Muscle of back (tissue), 11 donors: ENCODE data around the gene CASP2. TPM values are rescaled to one million over a fixed set of nuclear protein-coding genes. Genes with fewer than 3 reads are reported as not detected.
A peak's percentile ranks its signal among the peaks of the same experiment; 100 is the strongest.

Experiments
- DNase-seq, 3 donors: peaks; one replicate each; pipeline versions ENCODE4 v3.0.0 to v3.0.0-alpha.2; 2013
- polyA plus RNA-seq, 10 donors: library from polyadenylated mRNA; unstranded; fragments of 120-200 nt; gene quantifications; one replicate each; pipeline ENCODE4 v1.2.1, GENCODE V29; 2013; ENCODE audit not compliant: insufficient read length in 10 of 10

Gene CASP2
- polyA plus RNA-seq, 10 donors: 16.1 to 30.9 (median 25.3) TPM

DNA sequence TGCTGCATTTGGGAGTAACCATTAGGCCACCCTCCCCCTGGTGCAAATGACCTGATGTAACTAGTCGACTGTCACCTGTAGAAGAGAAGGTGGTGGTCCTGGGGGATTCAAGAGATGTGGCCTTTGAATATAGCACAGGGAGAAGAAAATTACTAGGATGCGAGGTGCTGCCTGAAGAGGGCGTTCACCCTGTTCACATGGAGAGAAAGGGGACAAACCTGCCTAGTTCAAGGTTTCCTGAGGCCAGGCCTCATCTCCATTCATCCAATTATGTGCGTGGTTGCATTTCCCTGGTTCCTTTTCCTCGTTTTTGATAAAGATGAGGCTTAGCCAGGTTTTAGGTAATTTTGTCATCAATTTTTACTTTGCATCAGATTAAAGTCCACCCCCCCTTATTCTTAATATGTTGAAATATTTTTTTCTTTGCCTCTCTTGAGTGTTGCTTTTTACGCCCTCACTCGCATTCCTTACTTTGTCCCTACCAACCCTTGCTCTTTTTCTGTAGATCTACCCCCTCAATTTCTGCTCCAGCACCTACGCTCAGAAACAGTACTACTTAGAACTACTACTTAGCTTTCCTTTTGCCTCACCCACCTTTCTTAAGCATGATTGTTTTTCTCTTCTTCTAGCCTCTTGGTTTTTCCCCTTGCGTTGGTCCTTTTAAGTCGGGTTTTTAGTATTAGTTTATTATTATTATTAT lies 41.5 kb downstream of the CASP2 start:
- DNase-seq: no peak

DNA sequence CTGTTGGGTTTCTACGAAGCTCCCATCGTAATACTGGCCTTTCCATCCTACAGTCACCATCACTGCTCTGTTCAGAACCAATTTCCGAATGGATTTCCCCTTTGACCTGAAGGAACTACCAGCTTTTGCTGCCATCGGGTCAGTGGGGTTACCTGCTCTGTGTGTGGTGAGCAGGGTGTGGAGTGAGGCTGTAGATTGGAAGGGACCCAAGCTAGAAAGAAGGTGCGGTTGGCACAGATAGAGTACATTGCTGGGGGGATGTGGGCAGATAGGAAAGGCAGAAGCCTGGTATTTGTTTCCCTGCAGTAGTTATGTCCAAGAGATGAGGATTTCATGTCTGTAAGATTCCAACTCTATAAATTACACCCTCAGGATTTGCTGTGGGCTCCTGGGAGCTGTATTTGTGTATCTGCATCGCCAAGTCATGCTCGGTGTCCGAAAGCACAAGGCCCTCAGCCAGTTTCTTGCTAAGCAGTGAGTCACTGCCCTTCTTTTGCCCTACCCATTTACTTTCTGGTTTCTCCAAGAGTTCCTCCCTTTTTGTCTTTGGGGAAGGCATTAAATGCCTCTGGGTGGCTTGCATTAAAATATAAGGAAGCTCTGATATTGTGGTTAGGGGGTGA lies 43.1 kb downstream of the CASP2 start:
- peak in 1 of 3 donors; percentile 33 for DNase-seq

DNA sequence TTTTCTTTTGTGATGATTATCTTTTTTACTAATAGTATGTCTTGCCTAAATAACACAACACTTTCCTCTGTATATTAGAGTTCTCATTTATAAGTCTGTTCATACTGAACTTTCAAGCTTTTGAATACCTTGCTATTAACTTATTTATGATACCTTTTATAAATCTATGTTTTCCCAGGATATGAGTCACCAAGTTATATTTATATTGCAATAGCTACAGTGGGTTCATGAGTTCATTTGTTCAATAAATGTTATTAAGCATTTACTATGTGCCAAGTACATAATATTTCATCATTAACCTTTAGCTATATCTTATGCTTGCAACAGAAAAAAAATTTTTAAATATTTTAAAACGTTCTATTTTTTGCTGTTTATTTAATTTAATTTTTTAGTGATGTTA lies 46.1 kb downstream of the CASP2 start:
- no peak for DNase-seq

DNA sequence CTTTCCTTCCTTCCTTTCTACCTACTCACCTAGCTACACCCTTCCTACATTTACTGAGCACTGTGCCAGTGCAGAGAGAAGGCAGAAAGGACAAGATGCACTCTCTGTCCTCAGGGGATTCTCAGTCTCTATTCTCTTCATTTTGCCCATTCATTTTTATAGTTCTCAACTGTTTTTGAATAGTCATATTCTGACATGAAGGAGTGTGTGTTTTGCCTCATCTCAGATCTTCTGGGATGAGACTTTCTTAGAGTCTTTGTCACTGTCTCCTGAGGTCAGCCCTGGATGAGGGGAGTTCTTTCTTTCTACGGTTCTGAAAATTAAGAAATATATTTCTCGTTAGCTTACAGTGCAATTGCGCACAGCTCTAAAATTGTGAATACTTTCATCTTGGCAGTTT lies 49.1 kb downstream of the CASP2 start:
- DNase-seq: no peak

DNA sequence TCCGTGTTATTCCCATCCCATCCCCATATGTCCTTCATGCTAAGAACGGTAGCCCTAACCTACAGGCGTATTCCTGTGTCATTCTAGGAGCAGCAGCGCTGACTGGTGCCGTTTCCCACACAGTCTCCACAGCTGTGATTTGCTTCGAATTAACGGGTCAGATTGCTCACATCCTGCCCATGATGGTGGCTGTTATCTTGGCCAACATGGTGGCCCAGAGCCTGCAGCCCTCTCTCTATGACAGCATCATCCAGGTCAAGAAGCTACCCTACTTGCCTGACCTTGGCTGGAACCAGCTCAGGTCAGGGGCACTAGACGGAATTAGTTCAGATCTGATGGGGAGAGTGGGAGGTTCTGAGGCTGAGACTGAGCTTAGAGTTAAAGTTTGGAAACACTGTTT lies 53.7 kb downstream of the CASP2 start:
- no peak for DNase-seq

DNA sequence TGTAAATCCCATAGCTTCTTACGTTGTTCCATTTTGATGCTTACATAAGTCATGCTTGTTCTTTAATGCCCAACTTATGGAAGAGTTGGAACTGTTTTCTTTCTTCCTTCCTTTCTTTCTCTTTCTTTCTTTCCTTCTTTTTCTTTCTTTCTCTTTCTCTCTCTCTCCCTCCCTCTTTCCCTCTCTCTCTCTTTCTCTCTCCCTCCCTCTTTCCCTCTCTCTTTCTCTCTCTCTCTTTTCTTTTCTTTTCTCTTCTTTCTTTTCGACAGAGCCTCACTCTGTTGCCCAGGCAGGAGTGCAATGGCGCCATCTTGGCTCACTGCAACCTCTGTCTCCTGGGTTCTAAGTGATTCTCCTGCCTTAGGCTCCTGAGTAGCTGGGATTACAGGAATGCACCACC lies 55.4 kb downstream of the CASP2 start:
- DNase-seq: no peak

DNA sequence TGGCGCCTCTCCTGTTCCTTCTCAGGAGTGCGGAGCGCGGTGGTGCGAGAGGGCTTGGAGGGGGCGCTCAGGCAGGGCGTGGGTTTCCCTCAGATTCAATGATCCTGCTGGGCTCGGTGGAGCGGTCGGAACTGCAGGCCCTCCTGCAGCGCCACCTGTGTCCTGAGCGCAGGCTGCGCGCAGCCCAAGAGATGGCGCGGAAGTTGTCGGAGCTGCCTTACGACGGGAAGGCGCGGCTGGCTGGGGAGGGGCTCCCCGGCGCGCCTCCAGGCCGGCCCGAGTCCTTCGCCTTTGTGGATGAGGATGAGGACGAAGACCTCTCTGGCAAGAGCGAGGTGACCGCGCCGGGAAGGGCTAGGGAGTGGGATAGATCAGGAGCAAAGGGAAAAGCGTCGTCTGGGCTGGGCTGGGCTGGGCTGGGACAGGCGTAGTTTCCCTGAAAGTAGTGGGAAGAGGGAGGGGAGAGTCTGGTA lies 57.3 kb downstream of the CASP2 start:
- DNase-seq: peak in 2 of 3 donors; percentile 46 to 67

DNA sequence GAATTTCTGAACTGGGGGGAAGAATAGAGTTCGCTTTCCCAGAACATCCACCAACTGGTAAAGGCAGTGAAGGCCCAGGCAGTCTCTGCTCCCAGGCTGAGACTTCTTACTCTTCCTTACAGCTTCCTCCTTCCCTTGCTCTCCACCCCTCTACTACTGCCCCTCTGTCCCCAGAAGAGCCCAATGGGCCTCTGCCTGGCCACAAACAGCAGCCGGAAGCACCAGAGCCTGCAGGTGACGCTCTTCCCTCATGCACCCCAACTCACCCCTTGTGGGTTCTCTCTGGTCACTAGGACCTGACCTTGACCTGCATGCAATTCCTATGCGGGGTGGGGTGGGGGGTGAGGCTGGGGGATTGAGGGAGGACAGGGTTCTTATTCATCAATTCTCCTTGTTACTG lies 57.9 kb downstream of the CASP2 start:
- no peak for DNase-seq

DNA sequence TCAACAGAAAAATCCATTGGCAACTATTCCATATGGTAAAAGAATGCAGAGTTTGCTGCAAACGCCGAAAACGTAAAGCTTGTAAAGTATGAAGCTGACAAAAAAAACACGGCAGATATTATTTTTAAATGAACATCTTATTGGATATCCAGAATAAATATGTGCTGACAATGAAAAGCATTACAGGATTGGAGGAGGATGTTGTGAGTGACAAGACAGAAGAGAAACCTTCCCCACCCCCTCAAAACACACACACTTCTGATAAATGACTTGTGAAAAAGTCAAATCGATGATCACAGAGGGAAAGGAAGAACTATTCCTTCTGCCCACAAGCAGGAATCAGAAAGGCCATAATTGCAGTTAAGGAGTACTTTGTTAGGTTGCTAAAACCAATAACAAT lies 59.8 kb downstream of the CASP2 start:
- no peak for DNase-seq

DNA sequence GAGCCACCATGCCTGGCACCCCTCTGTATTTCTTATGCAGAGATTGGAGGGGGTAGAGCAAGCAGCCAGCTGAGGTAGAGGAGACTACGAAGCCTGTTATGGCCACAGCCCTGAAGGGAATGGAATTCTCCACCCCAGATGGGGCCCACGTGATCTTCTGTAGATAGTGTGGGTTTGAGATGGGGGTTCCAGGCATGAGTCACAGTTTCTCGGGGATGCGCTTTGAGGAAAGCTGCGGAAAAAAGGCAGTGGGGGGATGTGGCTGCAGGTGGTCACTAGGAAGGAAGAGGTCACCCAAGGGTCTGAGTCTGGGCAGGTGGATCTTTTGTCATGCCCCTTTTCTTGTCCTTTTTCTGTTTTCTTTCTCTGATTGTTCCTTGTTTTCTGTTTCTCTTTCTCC lies 62.9 kb downstream of the CASP2 start:
- no peak for DNase-seq

DNA sequence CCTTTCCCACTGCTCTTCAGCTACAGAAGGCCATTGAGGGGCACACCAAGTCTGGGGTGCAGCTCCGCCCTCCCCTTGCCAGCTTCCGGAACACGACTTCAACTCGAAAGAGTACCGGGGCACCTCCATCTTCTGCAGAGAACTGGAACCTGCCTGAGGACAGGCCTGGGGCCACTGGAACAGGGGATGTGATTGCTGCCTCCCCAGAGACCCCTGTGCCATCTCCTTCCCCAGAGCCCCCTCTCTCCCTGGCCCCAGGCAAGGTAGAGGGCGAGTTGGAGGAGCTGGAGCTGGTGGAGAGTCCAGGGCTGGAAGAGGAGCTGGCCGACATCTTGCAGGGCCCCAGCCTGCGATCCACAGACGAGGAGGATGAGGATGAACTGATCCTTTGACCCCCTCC lies 63.4 kb downstream of the CASP2 start:
- no peak for DNase-seq

DNA sequence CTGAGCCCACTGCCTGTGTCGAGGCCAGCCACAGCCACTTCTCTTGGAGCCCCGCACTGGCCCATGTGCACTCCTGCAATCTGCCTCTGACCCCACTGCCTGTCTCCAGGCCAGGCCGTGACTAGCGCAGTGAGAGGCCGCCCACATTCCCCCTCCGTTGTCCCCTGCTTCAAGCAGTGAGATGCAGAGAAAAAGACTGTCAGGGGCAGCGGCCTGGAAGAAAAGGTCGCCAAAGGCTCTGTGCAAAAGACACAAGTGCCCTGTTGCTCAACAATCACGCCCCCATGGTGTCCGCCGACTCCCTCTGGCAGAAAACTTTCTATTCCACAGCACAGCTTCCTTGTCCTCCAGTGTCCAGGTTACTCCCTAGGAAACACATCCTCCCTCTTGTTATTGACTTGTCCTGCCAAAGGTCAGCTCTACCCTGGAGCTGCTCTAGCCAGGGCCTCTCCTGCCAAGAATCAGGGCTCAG lies 64.4 kb downstream of the CASP2 start:
- no peak for DNase-seq

DNA sequence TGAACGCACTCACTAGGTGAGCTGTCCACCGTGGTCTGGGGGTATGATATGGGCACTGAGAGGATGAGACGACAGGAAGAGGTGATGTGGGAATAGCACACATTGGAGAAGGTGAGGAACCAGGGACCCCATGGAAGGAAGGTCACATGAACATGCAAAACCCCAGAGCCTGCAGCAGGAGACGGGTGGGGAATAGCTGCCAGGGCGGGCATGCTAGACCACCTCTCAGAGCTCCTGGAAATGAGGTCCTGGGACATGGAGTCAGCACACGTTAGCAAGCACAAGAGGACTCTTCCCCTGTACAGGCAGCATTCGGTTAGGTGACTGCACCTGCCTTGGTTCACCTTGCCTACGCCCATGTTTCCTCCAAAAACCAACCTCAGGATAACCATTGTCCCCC lies 66.2 kb downstream of the CASP2 start:
- no peak for DNase-seq

DNA sequence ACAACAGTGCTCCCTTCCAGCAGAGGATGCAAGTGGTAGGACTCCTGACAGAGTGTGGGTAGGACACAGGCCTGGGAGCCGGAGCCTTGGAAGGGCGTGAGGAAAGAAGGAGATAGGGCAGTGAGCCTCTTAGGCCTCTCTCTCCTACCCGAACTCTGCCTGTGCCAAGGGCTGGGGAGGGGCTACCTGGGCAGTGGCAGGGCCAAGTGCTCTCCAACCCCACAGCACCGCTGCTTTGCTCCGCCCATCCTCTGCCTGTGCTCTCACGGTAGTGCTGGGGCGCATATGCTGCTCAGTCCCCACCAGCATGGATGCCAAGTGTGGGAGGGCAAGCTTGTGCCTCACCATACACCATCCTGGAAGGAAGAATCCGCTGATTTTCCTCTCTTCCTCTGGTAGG lies 66.8 kb downstream of the CASP2 start:
- no peak for DNase-seq

DNA sequence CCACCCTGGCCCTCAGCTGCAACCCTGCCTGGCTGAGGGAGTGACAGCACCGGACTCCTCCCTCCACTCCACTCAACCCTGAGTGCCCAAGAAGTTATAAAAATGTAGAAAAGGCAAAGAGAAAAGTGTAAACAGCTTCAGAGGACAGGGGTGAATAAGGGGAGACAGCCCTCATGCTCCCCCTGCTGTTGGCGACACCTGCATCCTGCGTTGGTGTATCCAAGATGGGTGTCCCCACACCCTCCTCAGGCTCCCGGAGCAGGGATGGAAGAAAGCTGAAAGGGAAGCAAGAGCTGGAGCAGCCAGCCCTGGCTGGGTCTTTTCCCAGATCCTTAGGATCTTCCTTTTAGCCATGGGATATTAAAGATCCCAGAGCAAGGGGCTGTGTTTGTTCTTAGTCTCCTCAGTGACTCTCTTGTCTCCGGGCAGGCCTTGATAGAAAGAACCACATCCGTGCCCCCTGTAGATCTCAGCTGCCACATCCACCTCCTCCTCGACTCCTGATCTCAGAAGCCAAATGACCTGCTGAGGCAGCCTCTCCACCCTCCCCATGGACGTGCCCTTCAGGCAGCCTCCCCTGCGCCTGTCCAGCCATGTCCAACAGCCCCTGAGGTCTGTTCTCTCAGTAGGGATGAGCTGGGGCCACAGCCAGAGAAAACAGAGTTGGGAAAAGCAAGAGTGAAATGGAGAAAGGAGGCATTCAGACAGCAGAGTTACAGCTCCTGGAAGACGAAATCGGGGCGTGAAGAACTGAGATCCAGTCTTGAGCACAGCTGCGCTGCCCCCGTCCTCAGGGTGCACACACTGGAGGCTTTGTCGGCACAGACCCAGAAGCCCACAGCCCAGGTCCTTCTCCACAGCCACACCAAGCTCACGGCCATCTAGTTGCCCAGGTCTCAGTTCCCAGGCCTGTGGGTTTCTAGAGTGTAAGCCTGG lies 67.6 kb downstream of the CASP2 start:
- no peak for DNase-seq

DNA sequence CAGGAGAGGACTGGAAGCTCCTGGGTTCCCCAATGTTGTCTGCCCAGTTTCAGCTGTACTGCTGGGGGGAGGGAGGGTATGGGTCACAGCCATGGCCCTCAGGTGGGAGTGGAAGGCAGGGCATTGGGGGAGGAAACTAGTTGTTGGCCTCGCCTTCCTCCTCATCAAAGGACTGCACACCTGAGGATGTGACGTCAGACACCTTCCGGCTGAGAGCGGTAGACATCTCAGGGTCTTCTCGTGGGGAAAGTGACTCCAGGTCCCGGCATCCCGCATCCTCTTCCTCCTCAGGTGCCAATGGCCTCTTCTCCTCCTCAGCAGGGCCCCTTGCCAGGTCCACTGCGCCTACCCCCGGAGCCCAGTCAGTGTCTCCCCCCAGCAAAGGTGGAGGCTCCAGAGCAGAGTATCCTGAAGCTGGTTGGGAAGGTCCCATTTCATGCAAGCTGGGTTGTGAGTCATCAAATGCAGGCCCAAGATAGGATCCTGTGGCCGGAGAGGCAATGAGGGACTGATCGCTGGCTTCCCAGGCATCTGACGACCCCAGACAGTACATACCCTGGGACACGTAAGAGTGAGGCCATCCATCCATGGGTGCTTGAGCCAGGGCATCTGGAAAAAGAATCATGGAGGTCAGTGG lies 68.4 kb downstream of the CASP2 start:
- DNase-seq: no peak

Other genes starting within 250 kb of the CASP2 start
- not detected for gene OR6V1, start 236.0 kb upstream of the CASP2 start, polyA plus RNA-seq
- not detected for gene PIP, start 156.3 kb upstream of the CASP2 start, polyA plus RNA-seq
- not detected for gene TAS2R39, start 104.9 kb upstream of the CASP2 start, polyA plus RNA-seq
- not detected for gene TAS2R40, start 66.3 kb upstream of the CASP2 start, polyA plus RNA-seq
- 10 to 100 TPM; 65.5 to 92.8 (median 81.4) TPM for gene GSTK1, start 24.9 kb upstream of the CASP2 start, polyA plus RNA-seq
- gene TMEM139, start 3.4 kb upstream of the CASP2 start, polyA plus RNA-seq: 1 to 10 TPM in 4 of 10 donors, under 1 TPM in 6; 0.46 to 1.3 (median 0.90) TPM
- gene CLCN1, start 27.8 kb downstream of the CASP2 start, polyA plus RNA-seq: 1 to 10 TPM in 6 of 10 donors, under 1 TPM in 4; 0.30 to 5.1 (median 1.3) TPM
- 1 to 10 TPM; 1.5 to 3.0 (median 2.3) TPM for gene FAM131B, start 74.4 kb downstream of the CASP2 start, polyA plus RNA-seq
- gene ZYX, start 93.0 kb downstream of the CASP2 start, polyA plus RNA-seq: 100 to 1,000 TPM; 156 to 277 (median 198) TPM
- gene EPHA1, start 120.5 kb downstream of the CASP2 start, polyA plus RNA-seq: 1 to 10 TPM; 2.5 to 8.8 (median 4.7) TPM
- gene TAS2R60, start 155.1 kb downstream of the CASP2 start, polyA plus RNA-seq: not detected
- not detected for gene TAS2R41, start 189.5 kb downstream of the CASP2 start, polyA plus RNA-seq